PFSK-1 (cell line): ENCODE data around the gene INPP4A.

ENCODE experiments used
- POLR2AphosphoS5 ChIP-seq: IDR thresholded peaks from 2 replicates; pipeline ENCODE4 v1.6.1; 2012; ENCODE audit warnings: low read depth, mild to moderate bottlenecking, control low read depth, low read length, moderate library complexity
- SIN3A ChIP-seq: IDR thresholded peaks from 2 replicates; pipeline ENCODE4 v1.6.1; 2012; ENCODE audit warnings: mild to moderate bottlenecking, low read length, moderate library complexity, borderline replicate concordance; ENCODE audit not compliant: insufficient read depth

- no peak for TF ChIP-seq POLR2AphosphoS5
- TF ChIP-seq SIN3A = no peak
Observed at GRCh38 chr2:98541489-98541888, 96.8 kb downstream of the INPP4A start.
